ENCODE data around the gene AMER1. TPM values are rescaled to one million over a fixed set of nuclear protein-coding genes. Genes with fewer than 3 reads are reported as not detected.

Gene AMER1
- total and polyA plus RNA-seq, 2 of the 8 experiments (the other 6 are each of a cell fraction or from before 2014, with no cell fraction given): 3.3 to 9.4 TPM

DNA sequence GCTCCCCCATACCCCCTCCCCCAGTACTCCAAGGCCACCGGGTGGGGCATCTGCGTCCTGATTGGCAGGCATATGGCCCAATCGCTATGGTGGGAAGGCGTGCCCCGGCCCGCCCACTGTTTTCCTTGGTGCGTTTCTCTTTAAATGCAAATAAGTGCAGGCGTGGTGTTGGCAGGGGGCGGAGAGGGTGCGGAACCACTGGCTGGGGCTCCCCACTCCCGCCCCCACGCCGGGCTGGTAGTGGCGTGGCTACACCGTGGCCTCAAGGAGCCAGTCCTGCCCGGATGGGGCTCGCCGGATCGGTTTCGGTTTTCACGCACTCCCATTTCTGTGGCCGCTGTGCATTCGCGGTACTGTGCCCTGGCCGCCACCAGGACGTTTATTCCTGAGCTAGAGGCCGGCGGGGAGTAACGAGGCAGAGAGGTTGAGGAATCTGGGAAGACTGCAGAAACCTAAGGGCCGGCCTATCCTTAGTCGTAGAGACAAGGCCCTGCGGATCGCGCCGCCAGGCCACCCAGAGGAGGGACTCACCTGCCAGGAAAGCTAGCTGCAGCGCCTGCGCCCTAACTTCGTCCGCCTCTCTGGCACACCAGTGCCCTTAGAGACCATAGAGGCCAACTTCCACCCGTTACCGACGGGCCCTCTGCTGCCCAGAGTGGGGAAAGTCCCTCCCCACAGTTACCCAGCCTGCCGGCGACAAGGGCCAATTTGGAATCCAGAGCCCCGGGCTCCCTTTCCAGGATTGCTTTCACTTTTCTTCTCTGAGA lies 410 bp upstream of the AMER1 start (continued):
- TF ChIP-seq CTCF (IDR thresholded peaks at IDR 0.05; ENCODE audit: control extremely low read depth in 1 of 3, insufficient read depth in 1 of 3, low read depth in 1 of 3, low read length in 3 of 3) (peak; percentile 19 to 40 (median 24); a peak in 3 of 4 replicates), HDAC2 (IDR thresholded peaks at IDR 0.05; ENCODE audit: borderline replicate concordance in 1 of 2, low read depth in 2 of 2, low read length in 2 of 2) (0 out of 4 replicates have a peak, but pooled peaks of 1 of the 2 experiments have one; percentile 35)

Data from H1 (cell line).